ENCODE data around the gene SNX21. TPM values are rescaled to one million over a fixed set of nuclear protein-coding genes. Genes with fewer than 3 reads are reported as not detected.
A peak's percentile ranks its signal among the peaks of the same experiment; 100 is the strongest.
"Not testable (repeated sequence)": the region's sequence is repeated elsewhere in the genome, so short reads cannot be mapped to it uniquely, and the experiment has no call there.

The SNX21 gene
- total RNA-seq = 0.49 and 0.93 TPM in 2 replicates

DNA sequence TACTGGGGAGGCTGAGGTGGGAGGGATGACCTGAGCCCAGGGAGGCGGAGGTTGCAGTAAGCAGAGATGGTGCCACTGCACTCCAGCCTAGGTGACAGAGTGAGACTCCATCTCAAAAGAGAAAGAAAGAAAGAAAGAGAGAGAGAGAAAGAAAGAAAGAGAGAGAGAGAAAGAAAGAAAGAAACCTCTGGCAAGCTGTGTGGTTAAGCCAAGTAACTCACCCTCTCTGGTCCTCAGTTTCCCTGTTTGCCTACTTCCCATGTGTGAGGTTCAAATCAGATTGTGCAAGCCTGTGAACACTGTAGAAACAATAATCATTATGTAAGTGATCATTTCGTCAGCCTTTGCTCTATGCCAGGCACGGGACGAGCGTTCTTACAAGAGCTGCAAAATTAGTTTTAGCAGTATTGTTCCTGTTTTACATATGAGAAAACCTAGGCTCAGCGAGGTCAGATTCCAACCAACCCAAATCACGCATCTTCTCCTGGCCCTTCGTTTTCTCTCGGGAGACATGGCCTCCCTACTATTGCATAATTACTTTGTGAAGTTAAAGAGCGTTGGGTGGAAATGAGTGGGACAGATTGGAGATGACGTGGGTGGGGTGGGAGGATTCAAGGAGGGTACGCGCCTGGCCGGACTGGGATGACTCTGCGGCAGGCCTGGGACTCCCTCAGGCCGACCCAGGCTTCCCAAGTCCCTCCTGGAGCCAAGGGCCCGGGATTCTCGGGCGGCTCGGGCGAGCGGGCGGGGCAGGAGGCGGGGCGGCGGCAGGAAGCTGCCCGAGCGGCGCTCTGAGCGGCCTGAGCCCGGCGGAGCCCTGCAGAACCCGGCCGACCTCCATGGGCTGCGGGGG, at the start of gene SNX21:
Gene SNX21, plus strand, starts transcription at position 770 of the 853 bp plus-strand sequence. CDS start 121 bp downstream, outside the sequence.
- CTCF ChIA-PET = interaction anchor here (1.2 kb wide), 1 partner anchor 34 kb away, joined by 3 read pairs; no protein-coding TSS in a partner anchor
- TF ChIP-seq, protein P1, sequence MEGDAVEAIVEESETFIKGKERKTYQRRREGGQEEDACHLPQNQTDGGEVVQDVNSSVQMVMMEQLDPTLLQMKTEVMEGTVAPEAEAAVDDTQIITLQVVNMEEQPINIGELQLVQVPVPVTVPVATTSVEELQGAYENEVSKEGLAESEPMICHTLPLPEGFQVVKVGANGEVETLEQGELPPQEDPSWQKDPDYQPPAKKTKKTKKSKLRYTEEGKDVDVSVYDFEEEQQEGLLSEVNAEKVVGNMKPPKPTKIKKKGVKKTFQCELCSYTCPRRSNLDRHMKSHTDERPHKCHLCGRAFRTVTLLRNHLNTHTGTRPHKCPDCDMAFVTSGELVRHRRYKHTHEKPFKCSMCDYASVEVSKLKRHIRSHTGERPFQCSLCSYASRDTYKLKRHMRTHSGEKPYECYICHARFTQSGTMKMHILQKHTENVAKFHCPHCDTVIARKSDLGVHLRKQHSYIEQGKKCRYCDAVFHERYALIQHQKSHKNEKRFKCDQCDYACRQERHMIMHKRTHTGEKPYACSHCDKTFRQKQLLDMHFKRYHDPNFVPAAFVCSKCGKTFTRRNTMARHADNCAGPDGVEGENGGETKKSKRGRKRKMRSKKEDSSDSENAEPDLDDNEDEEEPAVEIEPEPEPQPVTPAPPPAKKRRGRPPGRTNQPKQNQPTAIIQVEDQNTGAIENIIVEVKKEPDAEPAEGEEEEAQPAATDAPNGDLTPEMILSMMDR (IDR thresholded peaks at IDR 0.05) = no peak
- Mint-ChIP-seq H3K36me3 (ENCODE audit: low read depth) (no peaks in the 10 kb centered on the region), H3K4me3 (peak within 1 kb of the TSS; percentile 86), H3K27ac (peak within 1 kb of the TSS; percentile 61), H3K9me3 (no peaks in the 10 kb centered on the region), H3K4me1 (peaks cover 10% of the 10 kb centered on the region), H3K27me3 (no peaks in the 10 kb centered on the region)
- intact Hi-C loops (cut with micrococcal nuclease) = loop anchor here (5.0 kb wide), 1 partner anchor 59 kb away; the partner anchor contains the start of genes CTSA and NEURL2
- peak; percentile 50 for DNase-seq
- POLR2A ChIA-PET = interaction anchor here (0.6 to 1.2 kb wide), 3 partner anchors 16 to 101 kb away, joined by 3 to 5 read pairs (median 4); partner anchors contain the start of genes PCIF1 and ZSWIM1
- ATAC-seq (ENCODE audit: low read depth) = peak; percentile 76

- POLR2A ChIA-PET = no interaction called here
- DNase-seq = no peak
- peaks cover 10% of the 10 kb centered on the region for H3K36me3 Mint-ChIP-seq (ENCODE audit: low read depth)
- intact Hi-C loops (cut with micrococcal nuclease) = no loop called here
- no peaks in the 10 kb centered on the region for H3K27me3 Mint-ChIP-seq
- H3K4me3 Mint-ChIP-seq = no peak overlapping the region
- TF ChIP-seq, protein P1 (IDR thresholded peaks at IDR 0.05) = no peak
- CTCF ChIA-PET = interaction anchor here (1.7 kb wide), 1 partner anchor 11 kb away, joined by 5 read pairs; no protein-coding TSS in a partner anchor
- H3K27ac Mint-ChIP-seq = no peak overlapping the region
- no peaks in the 10 kb centered on the region for H3K9me3 Mint-ChIP-seq
- ATAC-seq (ENCODE audit: low read depth) = no peak
- peaks cover 25% of the 10 kb centered on the region for H3K4me1 Mint-ChIP-seq
Observed at GRCh38 chr20:45788351-45788750, 45.2 kb upstream of the SNX21 start.

DNA sequence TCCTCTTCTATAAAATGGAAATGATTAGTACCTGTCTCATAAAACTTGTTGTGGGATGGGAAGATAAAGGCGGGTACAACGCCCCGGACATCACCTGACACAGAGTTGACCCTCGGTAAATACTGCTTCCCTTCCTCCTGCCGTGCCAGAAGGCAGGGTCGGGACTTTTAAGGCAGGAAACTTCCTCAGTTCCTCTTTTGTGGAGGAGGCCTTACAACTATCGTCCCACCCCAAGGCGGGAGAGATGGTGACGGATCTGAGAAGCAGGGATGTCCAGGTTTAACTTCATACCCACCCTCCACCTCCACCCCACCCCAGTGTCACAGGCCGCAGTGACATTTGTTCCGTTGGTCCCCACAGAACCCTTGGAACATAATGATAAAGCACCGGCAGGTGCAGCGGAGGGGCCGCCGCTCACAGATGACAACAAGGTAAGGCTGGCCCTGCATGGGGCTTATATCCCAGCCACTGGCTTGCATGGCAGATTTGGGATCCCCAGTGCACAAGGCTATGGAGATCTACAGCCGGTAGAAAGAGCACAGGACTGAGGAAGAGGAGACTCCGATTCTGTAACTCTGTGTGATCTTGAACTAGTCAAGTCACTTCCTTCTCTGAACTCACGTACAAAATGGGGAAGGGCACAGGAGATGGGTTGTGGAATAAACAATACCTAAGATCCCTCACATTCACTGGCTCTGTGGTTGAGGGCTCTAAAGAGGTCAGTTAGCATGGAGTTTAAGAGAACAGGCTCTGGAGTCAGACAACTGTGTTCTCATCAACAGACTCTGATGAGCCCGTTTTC, 41.1 kb upstream of the SNX21 start:
- intact Hi-C loops (cut with micrococcal nuclease) = loop anchor here (1.0 to 10.0 kb wide), 4 partner anchors 20 to 572 kb away; partner anchors contain the start of genes NCOA5 and UBE2C
- TF ChIP-seq, protein P1 (IDR thresholded peaks at IDR 0.05) = no peak
- POLR2A ChIA-PET = interaction anchor here (1.0 to 1.5 kb wide), 5 partner anchors 64 to 572 kb away, joined by 3 to 10 read pairs (median 6); partner anchors contain the start of genes PCIF1, ZNF335 and ZSWIM1
- Mint-ChIP-seq H3K27ac (peak overlapping the region; percentile 82), H3K9me3 (no peaks in the 10 kb centered on the region), H3K4me3 (peak overlapping the region; percentile 92), H3K27me3 (no peaks in the 10 kb centered on the region), H3K36me3 (ENCODE audit: low read depth) (peaks cover 43% of the 10 kb centered on the region), H3K4me1 (peaks cover 16% of the 10 kb centered on the region)
- no peak for DNase-seq
- CTCF ChIA-PET = interaction anchor here (0.6 kb wide), 1 partner anchor 170 kb away, joined by 4 read pairs; no protein-coding TSS in a partner anchor
- ATAC-seq (ENCODE audit: low read depth) = peak; percentile 28

DNA sequence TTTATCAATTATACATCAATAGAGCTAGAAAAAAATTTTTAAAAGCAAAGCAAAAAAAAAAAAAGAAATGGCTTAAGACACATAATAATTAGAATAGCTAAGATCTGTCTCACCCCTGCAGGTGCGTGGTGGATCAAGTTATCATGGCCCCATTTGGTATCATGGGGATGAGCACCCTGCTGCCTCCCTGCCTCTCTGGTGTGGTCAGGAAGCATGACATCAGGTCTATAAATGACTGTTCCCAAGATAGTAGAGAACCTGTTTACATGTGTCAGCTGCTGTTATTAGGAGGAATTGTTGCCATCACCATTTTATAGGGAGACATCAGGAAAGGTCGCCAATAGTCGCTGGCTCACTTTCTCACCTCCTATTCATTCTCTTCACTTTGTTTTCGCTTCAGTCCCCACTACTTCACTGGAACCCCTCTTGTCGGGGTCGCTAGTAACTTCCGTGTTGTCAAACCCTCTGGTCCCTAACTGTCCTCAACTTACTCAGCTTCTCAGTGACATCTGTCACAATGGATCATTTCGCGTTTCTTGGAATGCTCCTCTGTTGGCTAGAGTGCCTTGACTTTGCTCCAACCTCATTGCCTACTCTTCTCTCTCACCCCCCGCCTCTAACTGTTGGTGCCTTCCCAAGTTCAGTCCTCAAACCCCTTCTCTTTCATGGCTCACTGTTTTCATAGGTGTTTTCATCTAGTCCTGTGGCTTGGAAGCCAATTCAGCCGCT, 37.1 kb upstream of the SNX21 start:
- Mint-ChIP-seq H3K27me3 (no peaks in the 10 kb centered on the region), H3K27ac (no peak overlapping the region), H3K36me3 (ENCODE audit: low read depth) (peaks cover 57% of the 10 kb centered on the region), H3K4me1 (peaks cover 21% of the 10 kb centered on the region), H3K4me3 (no peak overlapping the region), H3K9me3 (no peaks in the 10 kb centered on the region)
- POLR2A ChIA-PET = interaction anchor here (1.0 kb wide), 1 partner anchor 175 kb away, joined by 3 read pairs; the partner anchor contains the start of gene ZNF335
- ATAC-seq (ENCODE audit: low read depth) (no peak), DNase-seq (no peak)
- CTCF ChIA-PET = no interaction called here
- TF ChIP-seq, protein P1 (IDR thresholded peaks at IDR 0.05) = no peak
- intact Hi-C loops (cut with micrococcal nuclease) = loop anchor here (10.0 kb wide), 1 partner anchor 568 kb away; no protein-coding TSS in a partner anchor

- peaks cover 62% of the 10 kb centered on the region for H3K36me3 Mint-ChIP-seq (ENCODE audit: low read depth)
- POLR2A ChIA-PET; H3K27me3 Mint-ChIP-seq; H3K27ac Mint-ChIP-seq; DNase-seq; H3K9me3 Mint-ChIP-seq; H3K4me3 Mint-ChIP-seq; ATAC-seq (ENCODE audit: low read depth); CTCF ChIA-PET: not testable (repeated sequence)
- H3K4me1 Mint-ChIP-seq = peaks cover 14% of the 10 kb centered on the region
- intact Hi-C loops (cut with micrococcal nuclease) = loop anchor here (10.0 kb wide), 1 partner anchor 567 kb away; no protein-coding TSS in a partner anchor
Observed at GRCh38 chr20:45797510-45797909, 36.1 kb upstream of the SNX21 start.

GRCh38 chr20:45797955-45798354, 35.6 kb upstream of the SNX21 start:
- H3K36me3 Mint-ChIP-seq (ENCODE audit: low read depth) = peaks cover 62% of the 10 kb centered on the region
- POLR2A ChIA-PET; ATAC-seq (ENCODE audit: low read depth); H3K27me3 Mint-ChIP-seq; H3K4me3 Mint-ChIP-seq; DNase-seq; H3K4me1 Mint-ChIP-seq; H3K9me3 Mint-ChIP-seq; H3K27ac Mint-ChIP-seq: not testable (repeated sequence)
- CTCF ChIA-PET = interaction anchor here (1.0 to 2.2 kb wide), 4 partner anchors 161 to 215 kb away, joined by 4 to 26 read pairs (median 11); no protein-coding TSS in a partner anchor
- intact Hi-C loops (cut with micrococcal nuclease) = loop anchor here (10.0 kb wide), 1 partner anchor 567 kb away; no protein-coding TSS in a partner anchor
